Measurements from ENCODE around the gene PGAM4.
"Not testable (repeated sequence)": the region's sequence is repeated elsewhere in the genome, so short reads cannot be mapped to it uniquely, and the experiment has no call there.

Gene PGAM4

GRCh38 chrX:77953302-77953701, 16.1 kb downstream of the PGAM4 start:
- no peak overlapping the region for H3K4me3 ChIP-seq (ENCODE audit: low read depth, low read length)
- DNase-seq, result no peak
- no peaks in the 10 kb centered on the region for H3K36me3 ChIP-seq (replicated peaks)
- H3K27ac ChIP-seq, result peak overlapping the region; percentile 55
- TF ChIP-seq CTCF (IDR thresholded peaks at IDR 0.05; ENCODE audit: low read depth, low read length, missing control alignments), result no peak
- H3K27me3 ChIP-seq (replicated peaks), result no peaks in the 10 kb centered on the region
- in situ Hi-C loops (cut with HindIII; ENCODE audit: low pct_ligation_motif_present, low sequenced_read_pairs), result no loop called here

GRCh38 chrX:77952173-77952572, 17.3 kb downstream of the PGAM4 start:
- no peak overlapping the region for H3K27ac ChIP-seq
- no peak for DNase-seq
- TF ChIP-seq CTCF (IDR thresholded peaks at IDR 0.05; ENCODE audit: low read depth, low read length, missing control alignments), result no peak
- no peaks in the 10 kb centered on the region for H3K36me3 ChIP-seq (replicated peaks)
- H3K27me3 ChIP-seq (replicated peaks), result no peaks in the 10 kb centered on the region
- in situ Hi-C loops (cut with HindIII; ENCODE audit: low pct_ligation_motif_present, low sequenced_read_pairs), result no loop called here
- no peak overlapping the region for H3K4me3 ChIP-seq (ENCODE audit: low read depth, low read length)

GRCh38 chrX:77949840-77950239, 19.6 kb downstream of the PGAM4 start:
- Histone ChIP-seq H3K36me3 (replicated peaks) (no peaks in the 10 kb centered on the region), H3K27ac (no peak overlapping the region), H3K4me3 (ENCODE audit: low read depth, low read length) (no peak overlapping the region), H3K27me3 (replicated peaks) (no peaks in the 10 kb centered on the region)
- in situ Hi-C loops (cut with HindIII; ENCODE audit: low pct_ligation_motif_present, low sequenced_read_pairs), result no loop called here
- TF ChIP-seq CTCF (IDR thresholded peaks at IDR 0.05; ENCODE audit: low read depth, low read length, missing control alignments), result no peak
- DNase-seq, result no peak

- DNase-seq, result no peak
- in situ Hi-C loops (cut with HindIII; ENCODE audit: low pct_ligation_motif_present, low sequenced_read_pairs), result no loop called here
- H3K4me3 ChIP-seq (ENCODE audit: low read depth, low read length), result no peak overlapping the region
- H3K36me3 ChIP-seq (replicated peaks), result no peaks in the 10 kb centered on the region
- TF ChIP-seq CTCF (IDR thresholded peaks at IDR 0.05; ENCODE audit: low read depth, low read length, missing control alignments), result no peak
- no peaks in the 10 kb centered on the region for H3K27me3 ChIP-seq (replicated peaks)
- H3K27ac ChIP-seq, result no peak overlapping the region
These were observed 22.9 kb downstream of the PGAM4 start for GRCh38 chrX:77946571-77946970.

GRCh38 chrX:77945910-77946545, 23.4 kb downstream of the PGAM4 start:
- H3K27me3 ChIP-seq (replicated peaks), result no peaks in the 10 kb centered on the region
- no peaks in the 10 kb centered on the region for H3K36me3 ChIP-seq (replicated peaks)
- in situ Hi-C loops (cut with HindIII; ENCODE audit: low pct_ligation_motif_present, low sequenced_read_pairs), result no loop called here
- no peak for DNase-seq
- H3K4me3 ChIP-seq (ENCODE audit: low read depth, low read length), result no peak overlapping the region
- no peak overlapping the region for H3K27ac ChIP-seq
- TF ChIP-seq CTCF (IDR thresholded peaks at IDR 0.05; ENCODE audit: low read depth, low read length, missing control alignments), result no peak

GRCh38 chrX:77945031-77945430, 24.4 kb downstream of the PGAM4 start:
- in situ Hi-C loops (cut with HindIII; ENCODE audit: low pct_ligation_motif_present, low sequenced_read_pairs); H3K4me3 ChIP-seq (ENCODE audit: low read depth, low read length); DNase-seq; H3K27ac ChIP-seq; H3K27me3 ChIP-seq (replicated peaks); H3K36me3 ChIP-seq (replicated peaks): not testable (repeated sequence)
